Stomach smooth muscle (tissue), 2 donors: ENCODE results near the gene LRG1.

Experiments
- H3K27ac ChIP-seq: one replicate; pipeline ENCODE4 v1.7.0; 2013; ENCODE audit warnings: mild to moderate bottlenecking, low read length, inconsistent platforms
- H3K27me3 ChIP-seq, 2 donors: one replicate each; pipeline ENCODE4 v1.7.0; 2013; ENCODE audit warnings: low read length in 2 of 2; ENCODE audit not compliant: insufficient read depth in 2 of 2, control insufficient read depth in 1 of 2
- H3K36me3 ChIP-seq, 2 donors: one replicate each; pipeline ENCODE4 v1.7.0; 2013; ENCODE audit warnings: low read length in 2 of 2; ENCODE audit not compliant: control insufficient read depth in 2 of 2, insufficient read depth in 2 of 2
- H3K4me1 ChIP-seq: one replicate; pipeline ENCODE4 v1.7.0; 2013; ENCODE audit warnings: low read length; ENCODE audit not compliant: control insufficient read depth, insufficient read depth
- H3K4me3 ChIP-seq, 2 donors: one replicate each; pipeline ENCODE4 v1.7.0; 2013; ENCODE audit warnings: low read length in 2 of 2
- H3K9ac ChIP-seq, 2 donors: one replicate each; pipeline ENCODE4 v1.7.0; 2013; ENCODE audit warnings: low read length in 2 of 2, mild to moderate bottlenecking in 1 of 2
- H3K9me3 ChIP-seq, 2 donors: one replicate each; pipeline ENCODE4 v1.7.0; 2013; ENCODE audit warnings: low read length in 2 of 2; ENCODE audit not compliant: control insufficient read depth in 2 of 2
- donor health status: healthy.
- donor health status: Pancreatic carcinoma.

LRG1 gene

DNA sequence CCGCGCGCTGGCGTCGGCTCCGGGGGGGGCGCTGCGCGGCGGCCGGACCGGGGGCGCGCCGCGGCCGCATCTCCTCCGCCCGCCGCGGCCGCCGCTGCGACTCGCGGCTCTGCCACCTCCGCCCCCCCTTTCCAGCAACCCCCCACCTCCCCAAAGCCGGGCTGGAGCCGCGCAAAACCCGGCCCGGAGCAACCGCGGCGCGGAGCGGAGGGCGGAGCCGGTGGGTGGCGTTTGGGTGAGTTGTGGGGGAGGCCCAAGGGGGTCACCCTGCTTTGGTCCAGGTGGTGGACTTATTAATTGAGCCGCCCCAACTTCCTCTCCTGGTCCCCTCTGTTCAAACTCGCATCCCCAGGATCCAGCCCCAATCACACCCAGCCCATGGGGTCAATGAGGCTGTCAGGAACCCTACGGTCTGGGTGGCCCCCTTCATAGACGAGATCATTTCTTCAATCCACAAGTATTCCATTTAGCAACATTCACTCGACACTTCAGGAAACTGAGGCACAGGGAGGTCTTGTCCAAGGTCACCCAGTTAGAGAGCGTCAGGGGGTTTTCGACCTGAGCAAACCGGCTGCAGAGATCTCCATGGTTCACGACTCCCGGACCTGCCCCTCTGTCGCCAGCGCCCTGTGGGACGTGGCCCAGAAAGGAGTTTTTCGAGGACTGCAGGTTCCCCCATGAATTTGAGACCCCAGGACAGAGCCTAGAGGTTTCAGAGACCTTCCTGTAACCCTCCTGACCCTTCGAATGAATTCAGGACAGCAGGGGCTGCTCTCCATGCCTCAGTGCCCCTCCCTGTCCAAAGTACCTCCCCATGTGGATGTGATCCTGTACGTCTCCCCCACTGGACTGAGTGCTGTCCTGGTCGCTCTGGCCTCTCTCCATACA, 42.1 kb upstream of the LRG1 start:
- H3K27me3 ChIP-seq, result peaks cover 58 to 71% of the 10 kb centered on the region in 2 donors
- no peaks in the 10 kb centered on the region for H3K9me3 ChIP-seq
- no peak overlapping the region for H3K4me3 ChIP-seq
- no peak overlapping the region for H3K9ac ChIP-seq
- H3K4me1 ChIP-seq, result peaks cover 9% of the 10 kb centered on the region
- H3K27ac ChIP-seq, result no peak overlapping the region
- H3K36me3 ChIP-seq, result no peaks in the 10 kb centered on the region

DNA sequence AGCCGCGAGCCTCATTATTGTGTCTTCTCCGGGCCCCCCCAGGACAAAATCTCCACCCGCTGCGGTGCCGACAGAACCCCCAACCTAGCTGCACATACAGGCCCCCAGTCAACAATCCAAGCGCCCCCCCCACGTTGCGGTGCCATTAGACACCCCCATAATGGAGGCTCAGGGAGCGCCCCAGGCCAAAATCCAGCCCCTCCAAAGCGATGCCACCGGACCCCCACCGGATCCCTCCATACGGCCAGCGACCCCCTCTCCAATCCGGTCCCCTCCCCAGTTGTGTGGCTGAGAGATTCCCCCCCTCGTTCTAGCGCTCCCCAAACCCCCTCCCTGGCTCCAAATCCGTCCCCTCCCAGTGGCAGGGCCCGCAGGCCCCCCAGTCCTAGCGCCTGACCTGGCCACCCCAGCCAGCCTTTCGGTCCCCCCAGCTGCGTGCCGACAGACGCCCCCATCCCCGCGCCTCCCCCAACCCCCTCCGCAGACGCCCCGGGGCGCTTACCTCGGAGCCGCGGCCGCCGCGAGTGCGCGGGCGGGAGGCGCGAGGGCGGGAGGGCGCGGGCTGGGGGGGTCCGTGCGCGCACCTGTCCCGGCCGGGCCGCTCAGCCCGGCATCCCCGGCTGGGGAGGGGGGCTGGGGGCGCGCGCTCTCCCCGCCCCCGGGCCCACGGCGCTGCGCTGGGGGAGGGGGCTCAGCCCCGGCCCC, 41.3 kb upstream of the LRG1 start:
- H3K9me3 ChIP-seq, result no peaks in the 10 kb centered on the region
- peaks cover 9% of the 10 kb centered on the region for H3K4me1 ChIP-seq
- H3K27ac ChIP-seq, result no peak overlapping the region
- H3K27me3 ChIP-seq, result peaks cover 58 to 66% of the 10 kb centered on the region in 2 donors
- H3K4me3 ChIP-seq, result peak overlapping the region in 1 of 2 donors; percentile 22
- no peak overlapping the region for H3K9ac ChIP-seq
- no peaks in the 10 kb centered on the region for H3K36me3 ChIP-seq

DNA sequence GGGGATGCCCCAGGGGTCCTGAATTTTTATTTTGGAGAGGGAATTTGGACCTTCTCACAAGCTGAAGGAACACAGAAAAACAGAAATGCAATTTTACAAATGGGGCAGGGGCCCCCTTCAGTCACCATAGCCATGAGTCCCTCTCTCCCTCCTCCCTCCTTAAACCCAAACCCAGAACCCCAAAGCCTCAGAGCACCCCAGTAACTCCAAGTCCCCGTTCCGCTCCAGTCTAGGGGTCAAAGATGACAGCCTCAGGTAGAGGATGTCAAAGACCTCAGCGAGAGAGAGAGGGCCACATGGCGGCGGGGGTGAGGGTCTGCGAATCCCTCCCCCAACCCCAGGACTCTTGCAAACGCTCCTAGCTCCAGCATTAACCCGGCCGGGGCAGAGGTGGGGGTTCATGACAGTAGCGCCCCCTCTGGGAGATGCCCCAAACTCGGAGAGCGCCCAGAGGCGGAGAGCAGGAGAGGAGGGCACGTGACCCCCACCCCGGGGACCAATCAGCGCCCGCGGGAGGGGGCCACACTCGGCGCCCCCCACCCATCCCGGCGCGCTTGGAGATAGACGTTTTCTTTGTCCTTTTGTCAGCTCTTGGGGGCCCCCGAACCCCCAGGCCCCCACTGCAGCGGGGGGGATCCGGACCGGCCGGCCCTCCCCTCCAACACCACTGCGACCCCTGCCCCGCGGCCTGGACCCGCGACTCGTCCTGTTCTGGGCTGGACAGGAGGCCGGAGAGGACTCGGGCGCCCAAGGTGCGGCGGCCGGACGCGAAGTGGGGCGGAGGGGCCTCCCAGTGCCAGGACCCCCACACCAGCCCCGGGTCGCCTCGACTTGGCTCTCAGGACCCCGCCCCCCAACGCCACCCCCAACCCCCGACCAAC, 40.4 kb upstream of the LRG1 start:
- Histone ChIP-seq H3K27ac (no peak overlapping the region), H3K9me3 (no peaks in the 10 kb centered on the region), H3K4me1 (peaks cover 11% of the 10 kb centered on the region), H3K36me3 (no peaks in the 10 kb centered on the region), H3K27me3 (peaks cover 56 to 66% of the 10 kb centered on the region in 2 donors), H3K4me3 (no peak overlapping the region), H3K9ac (no peak overlapping the region)

DNA sequence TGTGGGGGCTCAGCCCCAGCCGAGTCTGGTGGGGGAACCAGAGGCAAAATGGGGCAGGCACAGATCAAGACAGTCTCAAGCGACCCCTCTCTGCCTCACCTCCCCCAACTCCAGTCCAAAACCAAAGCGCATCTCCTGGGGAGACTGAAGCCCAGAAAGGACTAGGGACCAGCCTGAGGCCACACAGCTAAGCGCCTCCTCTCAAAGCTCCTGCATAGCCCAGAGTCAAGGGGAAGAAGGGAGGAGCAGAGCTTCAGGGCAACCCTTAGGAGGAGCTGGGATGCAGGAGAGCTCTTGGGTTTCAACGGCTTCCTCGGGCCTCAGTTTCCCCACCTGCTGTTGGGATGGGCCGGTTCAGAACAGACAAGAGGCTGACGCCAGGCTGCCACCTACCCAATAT, 39.6 kb upstream of the LRG1 start:
- H3K9me3 ChIP-seq, result no peaks in the 10 kb centered on the region
- no peak overlapping the region for H3K27ac ChIP-seq
- H3K9ac ChIP-seq, result no peak overlapping the region
- peaks cover 50 to 57% of the 10 kb centered on the region in 2 donors for H3K27me3 ChIP-seq
- H3K4me3 ChIP-seq, result no peak overlapping the region
- H3K36me3 ChIP-seq, result no peaks in the 10 kb centered on the region
- peaks cover 8% of the 10 kb centered on the region for H3K4me1 ChIP-seq

DNA sequence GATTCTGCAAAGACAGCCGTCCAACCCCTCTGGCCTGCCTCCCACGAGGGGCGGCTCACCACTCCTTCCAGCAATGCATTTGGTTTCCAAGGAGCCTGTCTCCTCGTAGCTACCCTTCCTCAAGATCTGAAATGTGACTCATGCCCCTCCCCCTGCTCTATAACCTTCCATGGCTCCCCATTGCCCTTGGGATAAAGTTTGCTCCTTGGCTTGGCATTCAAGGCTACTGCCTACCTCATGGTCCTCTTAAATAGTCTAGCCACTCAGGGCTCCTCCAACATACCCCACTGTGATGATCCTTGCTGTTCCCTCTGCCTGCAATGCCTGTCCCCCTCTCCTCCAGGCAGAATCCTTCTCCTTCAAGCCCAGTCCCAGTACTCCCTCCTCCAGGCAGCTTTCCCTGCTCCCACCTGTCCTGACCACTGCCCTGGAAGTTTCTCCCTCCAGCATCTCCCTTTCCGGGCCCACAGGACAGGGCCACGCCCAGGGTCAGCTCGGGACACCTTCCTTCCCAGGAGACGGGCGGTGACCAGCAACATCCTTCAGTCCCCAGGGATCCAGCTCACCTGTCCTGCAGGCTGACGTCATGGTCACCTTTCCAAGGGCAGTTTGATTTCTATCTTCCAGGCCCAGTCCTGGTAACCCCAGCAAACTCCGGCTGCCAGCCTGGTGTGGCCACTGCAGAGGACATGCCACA, 38.9 kb upstream of the LRG1 start:
- H3K9me3 ChIP-seq, result no peaks in the 10 kb centered on the region
- no peaks in the 10 kb centered on the region for H3K36me3 ChIP-seq
- H3K27ac ChIP-seq, result no peak overlapping the region
- no peak overlapping the region for H3K9ac ChIP-seq
- H3K4me1 ChIP-seq, result peaks cover 3% of the 10 kb centered on the region
- H3K27me3 ChIP-seq, result peaks cover 44 to 50% of the 10 kb centered on the region in 2 donors
- H3K4me3 ChIP-seq, result no peak overlapping the region

DNA sequence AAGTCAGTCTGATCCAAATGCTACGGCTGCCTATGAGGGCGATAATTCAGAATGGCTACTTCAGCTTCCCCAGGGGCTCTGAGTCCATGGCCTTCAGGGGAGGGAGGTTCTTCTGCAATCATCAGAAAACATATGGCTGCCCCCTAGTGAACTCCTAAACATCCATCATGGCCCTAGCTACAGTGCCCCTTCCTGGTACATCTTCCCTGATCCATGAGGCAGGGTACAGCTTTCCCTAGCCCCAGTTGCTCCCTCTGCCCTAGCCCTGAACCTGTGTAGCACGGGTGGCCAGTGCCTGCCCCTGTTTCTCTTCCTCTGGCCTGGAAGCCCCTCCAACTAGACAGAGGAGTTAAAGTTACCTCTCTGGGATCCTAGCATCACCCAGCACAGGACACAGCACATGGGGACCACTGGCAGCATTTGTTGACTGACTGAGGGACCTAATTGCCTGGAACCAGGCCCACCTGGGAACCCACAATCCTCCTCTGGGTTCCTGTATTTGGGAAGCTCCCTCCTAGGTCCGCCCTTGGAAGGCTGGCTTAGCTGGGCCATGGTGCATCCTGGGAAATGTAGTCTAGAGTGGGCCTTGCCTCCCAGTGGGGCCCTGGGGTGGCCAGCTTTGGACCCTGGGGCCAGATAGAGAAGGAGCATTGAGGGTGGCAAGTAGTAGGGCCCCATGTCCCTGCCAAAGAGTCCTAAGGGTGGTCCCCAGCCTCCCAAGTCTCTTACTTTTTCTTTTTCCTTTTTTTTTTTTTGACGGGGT, 37.4 kb upstream of the LRG1 start:
- peaks cover 3% of the 10 kb centered on the region for H3K4me1 ChIP-seq
- H3K9me3 ChIP-seq, result no peaks in the 10 kb centered on the region
- H3K9ac ChIP-seq, result no peak overlapping the region
- no peak overlapping the region for H3K27ac ChIP-seq
- H3K4me3 ChIP-seq, result no peak overlapping the region
- peaks cover 39 to 41% of the 10 kb centered on the region in 2 donors for H3K27me3 ChIP-seq
- no peaks in the 10 kb centered on the region for H3K36me3 ChIP-seq

DNA sequence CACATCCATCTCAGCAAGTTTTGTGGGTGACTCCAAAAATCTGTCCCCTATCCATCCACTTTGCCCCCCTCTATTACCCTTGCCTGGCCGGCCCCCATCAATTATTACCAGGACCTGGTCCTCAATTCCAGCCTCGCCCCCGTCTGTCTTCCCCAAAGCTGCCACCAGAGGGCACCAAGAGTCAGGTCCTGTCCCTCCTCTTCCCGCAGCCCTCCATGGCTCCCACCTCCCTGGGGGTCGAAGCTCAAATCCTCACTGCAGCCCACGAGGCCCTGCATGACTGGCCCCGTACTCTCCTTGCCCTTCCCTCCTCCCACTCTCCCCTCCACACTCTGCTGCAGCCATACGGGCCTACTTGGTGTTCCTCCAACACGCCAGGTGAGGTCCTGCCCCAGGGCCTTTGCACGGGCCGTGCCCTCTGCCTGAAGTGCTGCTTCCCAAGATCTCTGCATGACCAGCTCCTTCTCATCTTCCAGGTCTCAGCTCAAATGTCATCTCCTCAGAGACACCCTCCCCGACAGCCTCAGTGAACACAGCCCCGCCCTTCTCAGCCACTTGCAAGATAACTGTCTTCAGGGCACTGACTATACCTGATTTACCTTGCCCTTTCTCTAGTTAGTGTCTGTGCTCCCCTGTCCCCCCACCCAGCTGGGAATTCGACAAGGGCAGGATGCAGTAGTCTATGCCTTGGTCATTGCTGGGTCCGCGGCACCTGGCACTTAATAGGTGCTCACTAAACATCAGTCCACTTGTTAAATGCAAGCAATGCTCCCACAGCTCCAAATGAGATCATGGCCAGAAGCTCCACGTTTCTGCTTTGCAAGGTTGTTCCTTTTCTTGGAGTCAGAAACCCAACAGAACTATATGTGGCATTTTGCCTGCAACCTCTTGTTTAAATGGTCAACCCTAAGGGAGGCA, 36.4 kb upstream of the LRG1 start:
- peak overlapping the region; percentile 46 for H3K27ac ChIP-seq
- H3K27me3 ChIP-seq, result peaks cover 33 to 36% of the 10 kb centered on the region in 2 donors
- no peak overlapping the region for H3K9ac ChIP-seq
- H3K9me3 ChIP-seq, result no peaks in the 10 kb centered on the region
- H3K4me1 ChIP-seq, result peaks cover 3% of the 10 kb centered on the region
- H3K36me3 ChIP-seq, result no peaks in the 10 kb centered on the region
- no peak overlapping the region for H3K4me3 ChIP-seq

DNA sequence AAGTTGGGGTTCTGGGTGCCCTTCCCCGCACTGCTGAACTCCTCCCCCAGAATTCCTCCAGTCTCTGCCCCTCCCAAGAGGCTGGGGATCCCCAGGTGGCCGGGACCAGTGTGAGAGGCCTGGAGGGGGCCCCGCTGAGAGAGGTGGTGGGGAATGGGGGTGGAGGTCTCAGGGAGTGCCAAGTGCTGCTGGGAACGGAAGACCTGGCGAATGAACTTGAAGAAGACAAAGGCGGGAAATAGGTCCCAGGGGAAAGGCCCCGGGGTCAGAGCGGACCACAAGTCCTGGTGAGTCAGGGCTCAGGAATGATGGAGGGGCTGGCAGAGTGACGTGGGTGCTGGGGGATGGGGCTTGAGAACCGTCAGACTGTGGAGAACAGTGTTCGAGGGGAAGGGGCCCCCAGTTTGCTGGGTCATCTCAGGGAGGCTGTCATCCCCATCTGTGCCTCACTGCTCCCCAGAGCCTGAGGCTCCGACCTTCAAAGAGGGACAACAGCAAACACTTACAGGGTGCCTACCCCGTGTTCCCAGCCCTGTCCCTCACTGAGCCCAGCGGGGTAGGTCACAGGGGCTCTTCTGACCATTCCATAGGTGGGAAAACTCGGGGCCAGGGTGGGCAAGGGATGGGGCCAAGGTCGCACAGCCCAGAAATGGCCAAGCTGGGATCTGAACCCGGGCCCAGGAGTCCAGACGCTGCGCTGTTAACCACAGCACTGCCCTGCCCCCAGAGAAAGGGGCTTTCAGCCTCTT, 35.6 kb upstream of the LRG1 start:
- H3K36me3 ChIP-seq, result no peaks in the 10 kb centered on the region
- H3K9ac ChIP-seq, result no peak overlapping the region
- peaks cover 3% of the 10 kb centered on the region for H3K4me1 ChIP-seq
- H3K4me3 ChIP-seq, result no peak overlapping the region
- no peaks in the 10 kb centered on the region for H3K9me3 ChIP-seq
- H3K27ac ChIP-seq, result peak overlapping the region; percentile 46
- peaks cover 31 to 34% of the 10 kb centered on the region in 2 donors for H3K27me3 ChIP-seq
